BJ (cell line): ENCODE results near the gene RNF220. TPM values are rescaled to one million over a fixed set of nuclear protein-coding genes. Genes with fewer than 3 reads are reported as not detected.

Experiments
- CTCF ChIA-PET: fragments of 350-600 bp; formaldehyde crosslinking; extraction: SDS; loops from one replicate; lab custom pipeline; 2021; ENCODE audit warnings: antibody characterized with exemption, inconsistent platforms; lab: Yijun Ruan, JAX
- POLR2A ChIA-PET: fragments of 300-600 bp; sonication (Branson Sonifier 250); formaldehyde crosslinking; extraction: SDS; loops from one replicate; lab custom pipeline; 2021; ENCODE audit warnings: antibody characterized with exemption; lab: Charles Lee
- DNase-seq: peaks from one replicate; pipeline ENCODE4 v3.0.0-alpha.2; 2011; ENCODE audit warnings: low read depth
- H3K27me3 ChIP-seq: 2 replicates; pipeline ENCODE4 v1.6.0; 2011; ENCODE audit warnings: low read length; ENCODE audit not compliant: control insufficient read depth, insufficient read depth
- H3K36me3 ChIP-seq: 2 replicates; pipeline ENCODE4 v1.5.1; 2011; ENCODE audit warnings: low read length; ENCODE audit not compliant: control insufficient read depth, insufficient read depth
- H3K4me3 ChIP-seq: 2 replicates; pipeline ENCODE4 v1.5.1; 2011; ENCODE audit warnings: low read depth, mild to moderate bottlenecking, control low read depth, low read length
- CTCF ChIP-seq: IDR thresholded peaks from 2 replicates; pipeline ENCODE4 v1.5.1; 2011; ENCODE audit warnings: low read depth, mild to moderate bottlenecking, control low read depth, inconsistent platforms, low read length, moderate library complexity; ENCODE audit not compliant: insufficient read depth
- polyA plus RNA-seq: library from polyadenylated mRNA; depleted of rRNA; stranded (reverse); fragments of >200 nt; gene quantifications from 2 replicates; pipeline ENCODE4 v1.2.3, GENCODE V29; 2011

The RNF220 gene
- polyA plus RNA-seq, 1 experiment: 65.4 TPM

- no peak for DNase-seq
- no peak overlapping the region for H3K4me3 ChIP-seq
- POLR2A ChIA-PET: no interaction called here
- H3K27me3 ChIP-seq: peaks cover 9% of the 10 kb centered on the region
- TF ChIP-seq CTCF: no peak
- no peaks in the 10 kb centered on the region for H3K36me3 ChIP-seq
- CTCF ChIA-PET: no interaction called here
These were observed 78.2 kb downstream of the RNF220 start for GRCh38 chr1:44483089-44483874.

- Histone ChIP-seq H3K27me3 (peaks cover 9% of the 10 kb centered on the region), H3K4me3 (no peak overlapping the region), H3K36me3 (no peaks in the 10 kb centered on the region)
- no peak for DNase-seq
- TF ChIP-seq CTCF: no peak
- POLR2A ChIA-PET: no interaction called here
- CTCF ChIA-PET: no interaction called here
These were observed 79.2 kb downstream of the RNF220 start for GRCh38 chr1:44484155-44484688.

- CTCF ChIA-PET: interaction anchor here (0.8 kb wide), 1 partner anchor 75 kb away, joined by 3 read pairs; no protein-coding TSS in a partner anchor
- Histone ChIP-seq H3K27me3 (peaks cover 6% of the 10 kb centered on the region), H3K36me3 (no peaks in the 10 kb centered on the region), H3K4me3 (no peak overlapping the region)
- peak; percentile 54 for DNase-seq
- POLR2A ChIA-PET: interaction anchor here (0.6 kb wide), 1 partner anchor 640 kb away, joined by 5 read pairs; no protein-coding TSS in a partner anchor
- no peak for TF ChIP-seq CTCF
These were observed 80.3 kb downstream of the RNF220 start for GRCh38 chr1:44485229-44485933.

GRCh38 chr1:44485934-44486460 is 80.9 kb downstream of the RNF220 start:
- Histone ChIP-seq H3K36me3 (no peaks in the 10 kb centered on the region), H3K4me3 (no peak overlapping the region), H3K27me3 (peaks cover 4% of the 10 kb centered on the region)
- DNase-seq: no peak
- ChIA-PET POLR2A (no interaction called here), CTCF (interaction anchor here (0.8 kb wide), 1 partner anchor 74 kb away, joined by 3 read pairs; no protein-coding TSS in a partner anchor)
- TF ChIP-seq CTCF: no peak

GRCh38 chr1:44489481-44489880 is 84.4 kb downstream of the RNF220 start:
- H3K4me3 ChIP-seq: no peak overlapping the region
- ChIA-PET POLR2A (no interaction called here), CTCF (interaction anchor here (0.7 kb wide), 1 partner anchor 23 kb away, joined by 3 read pairs; no protein-coding TSS in a partner anchor)
- no peak for TF ChIP-seq CTCF
- no peaks in the 10 kb centered on the region for H3K27me3 ChIP-seq
- no peak for DNase-seq
- no peaks in the 10 kb centered on the region for H3K36me3 ChIP-seq
